T-cell (primary cell): Measurements from ENCODE around the gene SPATA17. TPM values are rescaled to one million over a fixed set of nuclear protein-coding genes. Genes with fewer than 3 reads are reported as not detected.

Experiments
- ATAC-seq, 4 experiments: fragments of 200-7000 bp in 3 of 4; fragments of 150-1000 bp in 1 of 4; cut with Tn5 transposase; replicated peaks in 1 of 4; 1 replicate in 3 of 4; 2 replicates in 1 of 4; pipeline ENCODE4 v1.10.0; 2021; ENCODE audit warnings: moderate library complexity in 3 of 4, mild to moderate bottlenecking in 2 of 4, moderate number of reproducible peaks in 1 of 4
- CTCF ChIA-PET, 2 donors: fragments of 300-600 bp; sonication (Branson Sonifier 250); formaldehyde crosslinking; loops; one replicate each; lab custom pipeline; 2022; ENCODE audit warnings: antibody characterized with exemption in 2 of 2; lab: Charles Lee
- POLR2A ChIA-PET, 2 donors: fragments of 300-600 bp; sonication (Branson Sonifier 250); formaldehyde crosslinking; loops; one replicate each; lab custom pipeline; 2022; ENCODE audit warnings: antibody characterized with exemption in 2 of 2; lab: Charles Lee
- DNase-seq, 35 experiments: peaks; one replicate each; pipeline versions ENCODE4 v3.0.0 to v3.0.0-alpha.2; 2013 to 2023
- H3K27ac ChIP-seq: one replicate; pipeline ENCODE4 v1.5.1; 2013; ENCODE audit warnings: low read length
- H3K27me3 ChIP-seq, 2 experiments: replicated peaks in 1 of 2; 1 replicate in 1 of 2; 2 replicates in 1 of 2; pipeline versions ENCODE4 v1.6.1 to v1.7.0; 2013; ENCODE audit warnings: low read length in 1 of 2, mixed read lengths in 1 of 2; ENCODE audit not compliant: control insufficient read depth in 2 of 2, insufficient read depth in 2 of 2; ENCODE audit errors: extremely low read depth in 1 of 2
- H3K36me3 ChIP-seq, 2 donors: 1 replicate in 1 of 2; 2 replicates in 1 of 2; pipeline versions ENCODE4 v1.6.1 to v1.7.0; 2013; ENCODE audit warnings: low read length in 1 of 2; ENCODE audit not compliant: control insufficient read depth in 2 of 2, insufficient read depth in 1 of 2; ENCODE audit errors: extremely low read depth in 1 of 2
- H3K4me1 ChIP-seq, 2 experiments: 1 replicate in 1 of 2; 2 replicates in 1 of 2; pipeline versions ENCODE4 v1.6.1 to v1.7.0; 2013; ENCODE audit warnings: low read length in 2 of 2, mixed read lengths in 1 of 2; ENCODE audit not compliant: insufficient read depth in 2 of 2, control insufficient read depth in 1 of 2; ENCODE audit errors: extremely low read depth in 1 of 2
- H3K4me3 ChIP-seq, 2 donors: 1 replicate in 1 of 2; 2 replicates in 1 of 2; pipeline versions ENCODE4 v1.5.1 to v1.7.0; 2013; ENCODE audit warnings: mild to moderate bottlenecking in 2 of 2, low read length in 1 of 2, moderate library complexity in 1 of 2; ENCODE audit not compliant: control insufficient read depth in 1 of 2; ENCODE audit errors: extremely low read depth in 1 of 2
- H3K9me3 ChIP-seq: 2 replicates; pipeline ENCODE4 v1.7.0; 2013
- H3K27ac Mint-ChIP-seq, 2 donors: one replicate each; pipeline ENCODE4 v1.8.0; 2020 to 2021; ENCODE audit warnings: mild to moderate bottlenecking in 2 of 2, mixed read lengths in 2 of 2
- H3K27me3 Mint-ChIP-seq, 2 donors: one replicate each; pipeline ENCODE4 v1.8.0; 2021 to 2022; ENCODE audit warnings: mixed read lengths in 2 of 2
- H3K36me3 Mint-ChIP-seq: one replicate; pipeline ENCODE4 v1.8.0; 2021; ENCODE audit warnings: mixed read lengths
- H3K4me1 Mint-ChIP-seq, 3 donors: one replicate each; pipeline ENCODE4 v1.8.0; 2020 to 2022; ENCODE audit warnings: mixed read lengths in 3 of 3, mild to moderate bottlenecking in 1 of 3
- H3K4me3 Mint-ChIP-seq, 3 donors: one replicate each; pipeline ENCODE4 v1.8.0; 2020 to 2022; ENCODE audit warnings: mild to moderate bottlenecking in 3 of 3, mixed read lengths in 3 of 3, moderate library complexity in 3 of 3
- H3K9me3 Mint-ChIP-seq, 3 donors: one replicate each; pipeline ENCODE4 v1.8.0; 2020 to 2022; ENCODE audit warnings: mixed read lengths in 3 of 3
- WGBS: methylation state at CpG from one replicate; pipeline ENCODE4 v1.1.5; 2013; ENCODE audit warnings: missing lambda C conversion rate; ENCODE audit not compliant: insufficient coverage; 5-methylcytosine and 5-hydroxymethylcytosine counted together
- total RNA-seq, 35 experiments: library from RNA in 6 of 35; stranded (reverse) in 6 of 35; fragments of 120-200 nt in 1 of 35; gene quantifications; one replicate each; pipeline versions ENCODE4 v1.2.1 to v1.2.4 and lab custom pipeline; 2013 to 2026

SPATA17 gene
- total RNA-seq, 5 donors from 2014 or later (not counting 1 experiment from before 2014, with no cell fraction given), result 0.44 TPM; not detected in 4

DNA sequence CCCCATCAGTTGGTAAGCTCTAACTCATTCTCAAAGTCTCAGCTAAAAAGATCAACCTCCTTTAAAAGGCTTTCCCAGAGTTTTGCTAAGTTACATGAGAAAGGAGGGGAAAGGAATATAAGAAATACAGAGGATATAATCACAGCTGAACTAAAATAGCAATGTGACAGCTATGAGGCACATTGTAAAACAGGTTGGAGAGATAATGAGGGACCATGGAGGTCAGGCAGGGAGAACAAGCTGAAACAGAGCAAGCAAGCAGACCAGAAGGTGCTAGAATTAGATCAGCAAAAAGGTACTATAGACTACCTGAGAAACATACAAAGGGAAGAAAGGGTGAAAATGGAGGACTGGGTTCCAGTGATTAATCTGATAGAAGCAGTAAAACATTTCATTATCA is 28.8 kb upstream of the SPATA17 start:
- no peaks in the 10 kb centered on the region for H3K27me3 Mint-ChIP-seq
- no peak overlapping the region for H3K27ac ChIP-seq
- peaks cover 0 to 4% of the 10 kb centered on the region in 2 donors for H3K36me3 ChIP-seq
- ATAC-seq (no peak), DNase-seq (no peak)
- CTCF ChIA-PET, result no interaction called here
- H3K9me3 Mint-ChIP-seq, result no peaks in the 10 kb centered on the region
- H3K36me3 Mint-ChIP-seq, result peaks cover 35% of the 10 kb centered on the region
- H3K4me1 Mint-ChIP-seq, result no peaks in the 10 kb centered on the region
- H3K27me3 ChIP-seq, result no peaks in the 10 kb centered on the region
- H3K4me3 ChIP-seq, result no peak overlapping the region
- no peak overlapping the region for H3K4me3 Mint-ChIP-seq
- no peak overlapping the region for H3K27ac Mint-ChIP-seq
- POLR2A ChIA-PET, result no interaction called here
- no peaks in the 10 kb centered on the region for H3K4me1 ChIP-seq
- no peaks in the 10 kb centered on the region for H3K9me3 ChIP-seq

DNA sequence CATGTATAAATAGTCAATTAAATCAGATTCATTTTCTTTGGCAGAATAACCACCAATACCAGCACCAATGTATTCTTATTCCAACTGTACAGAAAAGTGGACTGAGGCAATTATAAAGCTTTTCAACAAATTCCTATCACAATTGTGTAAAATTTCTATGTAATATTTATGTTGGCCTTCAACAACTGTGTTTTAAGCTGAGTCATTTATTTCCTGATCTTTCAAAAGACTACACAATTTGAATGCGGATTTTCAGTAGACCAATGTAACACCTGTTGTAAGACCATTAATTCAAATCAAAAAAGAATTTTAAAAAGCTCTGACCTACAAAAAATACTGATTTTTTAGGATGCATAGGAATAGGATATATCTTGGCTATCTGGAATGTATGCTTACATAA is 25.8 kb upstream of the SPATA17 start:
- Mint-ChIP-seq H3K4me3 (no peak overlapping the region), H3K4me1 (peaks cover 0 to 3% (median 0%) of the 10 kb centered on the region in 3 donors), H3K9me3 (no peaks in the 10 kb centered on the region), H3K36me3 (peaks cover 34% of the 10 kb centered on the region), H3K27ac (no peak overlapping the region), H3K27me3 (no peaks in the 10 kb centered on the region)
- no CpG with 5 or more reads among the region's 1 CpG for WGBS
- Histone ChIP-seq H3K27ac (no peak overlapping the region), H3K9me3 (no peaks in the 10 kb centered on the region), H3K4me1 (no peaks in the 10 kb centered on the region), H3K27me3 (no peaks in the 10 kb centered on the region), H3K4me3 (no peak overlapping the region), H3K36me3 (peaks cover 0 to 13% of the 10 kb centered on the region in 2 donors)
- ATAC-seq (no peak), DNase-seq (no peak)
- ChIA-PET CTCF (no interaction called here), POLR2A (no interaction called here)

GRCh38 chr1:217614200-217614712 is 16.9 kb upstream of the SPATA17 start:
- no peaks in the 10 kb centered on the region for H3K27me3 ChIP-seq
- Mint-ChIP-seq H3K27ac (no peak overlapping the region), H3K36me3 (peaks cover 34% of the 10 kb centered on the region), H3K9me3 (no peaks in the 10 kb centered on the region), H3K4me1 (peaks cover 8 to 18% (median 17%) of the 10 kb centered on the region in 3 donors), H3K27me3 (no peaks in the 10 kb centered on the region), H3K4me3 (no peak overlapping the region)
- ATAC-seq (no peak), DNase-seq (no peak)
- 82% methylated on average over 1 of the region's 3 CpGs for WGBS
- H3K36me3 ChIP-seq, result peaks cover 0 to 20% of the 10 kb centered on the region in 2 donors
- no peaks in the 10 kb centered on the region for H3K9me3 ChIP-seq
- no peaks in the 10 kb centered on the region for H3K4me1 ChIP-seq
- ChIA-PET CTCF (no interaction called here), POLR2A (interaction anchor here in 1 of 2 donors (0.6 kb wide), 1 partner anchor 11 kb away, joined by 3 read pairs; no protein-coding TSS in a partner anchor)
- no peak overlapping the region for H3K4me3 ChIP-seq
- H3K27ac ChIP-seq, result no peak overlapping the region

DNA sequence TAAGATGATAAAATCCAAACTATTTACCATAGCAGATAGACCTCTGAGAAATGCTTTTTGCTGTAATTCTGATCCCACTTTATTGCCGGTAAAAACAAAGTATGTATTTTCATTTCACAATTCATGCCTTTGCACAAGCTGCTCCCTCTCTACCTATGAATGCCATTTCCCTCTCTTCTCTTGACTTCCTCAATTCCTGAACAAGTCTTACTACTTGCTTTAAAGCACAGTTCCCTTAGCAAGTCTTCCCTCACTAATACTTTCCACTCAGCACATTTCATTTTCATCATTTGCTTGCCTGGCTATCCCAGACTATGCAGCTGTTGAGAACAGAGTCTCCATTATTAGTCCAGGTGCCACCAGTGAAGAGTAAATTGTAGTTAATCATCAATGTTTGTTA is 14.0 kb upstream of the SPATA17 start:
- Histone ChIP-seq H3K9me3 (no peaks in the 10 kb centered on the region), H3K27me3 (no peaks in the 10 kb centered on the region), H3K4me3 (no peak overlapping the region), H3K4me1 (no peaks in the 10 kb centered on the region), H3K27ac (no peak overlapping the region), H3K36me3 (peaks cover 0 to 11% of the 10 kb centered on the region in 2 donors)
- ChIA-PET POLR2A (no interaction called here), CTCF (no interaction called here)
- WGBS, result 100% methylated on average over 1 of the region's 1 CpG
- H3K9me3 Mint-ChIP-seq, result no peaks in the 10 kb centered on the region
- no peaks in the 10 kb centered on the region for H3K27me3 Mint-ChIP-seq
- no peak for DNase-seq
- H3K4me3 Mint-ChIP-seq, result no peak overlapping the region
- ATAC-seq, result no peak
- H3K27ac Mint-ChIP-seq, result no peak overlapping the region
- peaks cover 39% of the 10 kb centered on the region for H3K36me3 Mint-ChIP-seq
- H3K4me1 Mint-ChIP-seq, result peaks cover 18 to 30% (median 18%) of the 10 kb centered on the region in 3 donors

DNA sequence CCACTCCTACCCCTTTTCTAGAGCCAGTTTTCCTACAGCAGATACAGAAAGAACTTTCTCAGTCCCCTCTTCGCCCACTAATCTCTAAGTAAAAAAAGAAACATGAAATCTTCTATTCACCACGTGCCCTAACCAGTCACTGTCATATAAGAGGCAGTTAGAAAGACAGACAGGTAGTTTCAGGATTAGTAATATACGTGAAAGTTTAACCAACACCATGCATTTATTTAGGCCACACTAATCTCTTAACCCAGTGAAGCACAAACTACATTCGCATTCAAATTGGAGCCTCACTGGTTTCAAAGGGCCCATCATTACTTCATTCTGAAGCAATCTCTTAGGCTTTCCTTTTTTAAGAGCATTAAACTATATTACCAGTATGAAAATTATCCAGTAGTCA is 10.3 kb upstream of the SPATA17 start:
- DNase-seq (no peak), ATAC-seq (no peak)
- no CpG with 5 or more reads among the region's 4 CpGs for WGBS
- POLR2A ChIA-PET, result no interaction called here
- no peak overlapping the region for H3K4me3 ChIP-seq
- no peaks in the 10 kb centered on the region for H3K9me3 ChIP-seq
- Mint-ChIP-seq H3K9me3 (no peaks in the 10 kb centered on the region), H3K4me1 (peaks cover 18 to 37% (median 32%) of the 10 kb centered on the region in 3 donors), H3K27me3 (no peaks in the 10 kb centered on the region), H3K36me3 (peaks cover 48% of the 10 kb centered on the region), H3K4me3 (no peak overlapping the region), H3K27ac (no peak overlapping the region)
- no peaks in the 10 kb centered on the region for H3K4me1 ChIP-seq
- no peak overlapping the region for H3K27ac ChIP-seq
- no peaks in the 10 kb centered on the region for H3K27me3 ChIP-seq
- H3K36me3 ChIP-seq, result peaks cover 0 to 11% of the 10 kb centered on the region in 2 donors
- CTCF ChIA-PET, result no interaction called here

GRCh38 chr1:217622042-217622441 is 9.1 kb upstream of the SPATA17 start:
- no CpG with 5 or more reads among the region's 3 CpGs for WGBS
- POLR2A ChIA-PET, result interaction anchor here in 1 of 2 donors (1.3 kb wide), 1 partner anchor 9 kb away, joined by 4 read pairs; the partner anchor contains the start of gene GPATCH2
- Histone ChIP-seq H3K9me3 (no peaks in the 10 kb centered on the region), H3K4me3 (no peak overlapping the region), H3K36me3 (peaks cover 0 to 11% of the 10 kb centered on the region in 2 donors), H3K27me3 (no peaks in the 10 kb centered on the region), H3K4me1 (no peaks in the 10 kb centered on the region), H3K27ac (no peak overlapping the region)
- H3K27ac Mint-ChIP-seq, result no peak overlapping the region
- no peaks in the 10 kb centered on the region for H3K9me3 Mint-ChIP-seq
- CTCF ChIA-PET, result interaction anchor here in 1 of 2 donors (0.9 kb wide), 1 partner anchor 11 kb away, joined by 3 read pairs; no protein-coding TSS in a partner anchor
- H3K4me1 Mint-ChIP-seq, result peaks cover 13 to 41% (median 37%) of the 10 kb centered on the region in 3 donors
- no peaks in the 10 kb centered on the region for H3K27me3 Mint-ChIP-seq
- H3K4me3 Mint-ChIP-seq, result no peak overlapping the region
- H3K36me3 Mint-ChIP-seq, result peaks cover 42% of the 10 kb centered on the region
- ATAC-seq (no peak), DNase-seq (no peak)
